Heart left ventricle (tissue), 16 donors: Measurements from ENCODE around the gene NUDT16L1. TPM values are rescaled to one million over a fixed set of nuclear protein-coding genes. Genes with fewer than 3 reads are reported as not detected.

Experiments
- ATAC-seq, 4 donors: fragments of 200-7000 bp; cut with Tn5 transposase; one replicate each; pipeline ENCODE4 v1.9.1; 2020 to 2022; ENCODE audit warnings: moderate library complexity in 4 of 4, mild to moderate bottlenecking in 3 of 4, moderate number of reproducible peaks in 1 of 4
- DNase-seq, 5 donors: peaks; one replicate each; pipeline ENCODE4 v3.0.0-alpha.2; 2020
- H3K27ac ChIP-seq, 12 donors: fragments of 200-600 bp; sonication (generic) in 4 of 12; one replicate each; pipeline versions ENCODE4 v1.5.0 to v1.8.0; 2016 to 2022; ENCODE audit warnings: mild to moderate bottlenecking in 2 of 12
- H3K27me3 ChIP-seq, 9 donors: fragments of 200-600 bp; sonication (generic) in 2 of 9; one replicate each; pipeline versions ENCODE4 v1.5.1 to v1.8.0; 2016 to 2022; ENCODE audit warnings: mild to moderate bottlenecking in 3 of 9
- H3K36me3 ChIP-seq, 9 donors: fragments of 200-600 bp; sonication (generic) in 2 of 9; one replicate each; pipeline versions ENCODE4 v1.5.0 to v1.8.0; 2018 to 2022; ENCODE audit warnings: mild to moderate bottlenecking in 2 of 9
- H3K4me1 ChIP-seq, 12 donors: fragments of 200-600 bp; sonication (generic) in 4 of 12; one replicate each; pipeline versions ENCODE4 v1.5.0 to v1.8.0; 2016 to 2022; ENCODE audit warnings: mild to moderate bottlenecking in 3 of 12
- H3K4me3 ChIP-seq, 12 donors: fragments of 200-600 bp; sonication (generic) in 4 of 12; one replicate each; pipeline versions ENCODE4 v1.5.0 to v1.8.0; 2017 to 2022; ENCODE audit warnings: mild to moderate bottlenecking in 9 of 12, moderate library complexity in 4 of 12
- H3K9me3 ChIP-seq, 12 donors: fragments of 200-600 bp; sonication (generic) in 4 of 12; one replicate each; pipeline versions ENCODE4 v1.5.0 to v1.8.0; 2016 to 2022; ENCODE audit warnings: mild to moderate bottlenecking in 1 of 12
- CTCF ChIP-seq, 12 donors: fragments of 200-600 bp; sonication (generic) in 4 of 12; IDR thresholded peaks; one replicate each; pipeline versions ENCODE4 v1.5.0 to v1.8.0; 2018 to 2022; ENCODE audit warnings: antibody characterized with exemption in 12 of 12, mild to moderate bottlenecking in 5 of 12
- POLR2A ChIP-seq, 2 donors: fragments of 450-650 bp; IDR thresholded peaks; one replicate each; pipeline ENCODE4 v1.6.1; 2017; ENCODE audit warnings: antibody characterized with exemption in 2 of 2, mild to moderate bottlenecking in 2 of 2, moderate library complexity in 2 of 2
- WGBS, 4 donors: extraction: QIAGEN DNeasy Blood & Tissue Kit in 2 of 4; methylation state at CpG; one replicate each; pipeline versions ENCODE4 v1.1.5 to v1.1.7; 2013 to 2018; 5-methylcytosine and 5-hydroxymethylcytosine counted together
- intact Hi-C, 10 donors: fragments of 100-400 bp; cut with DNase I; formaldehyde crosslinking; loops; one replicate each; pipeline versions ENCODE4 v1.11.1 to v1.14.2; 2022
- polyA plus RNA-seq, 2 donors: library from polyadenylated mRNA; stranded (reverse); fragments of 200-250 nt; gene quantifications; one replicate each; pipeline ENCODE4 v1.2.3, GENCODE V29; 2013
- total RNA-seq, 9 donors: library from RNA; depleted of rRNA in 2 of 9; stranded (reverse); fragments of >200 nt in 2 of 9; fragmentation: NEBNext Ultra II Directional in 3 of 9; extraction: Animal tissue kit (Norgen Biotek cat#: 25700) in 3 of 9; gene quantifications; one replicate each; pipeline versions ENCODE4 v1.1.0 to v1.2.4, GENCODE V29; 2016 to 2023
- donor health status: ischemic (EF 13 %, LVEDD 7.1; RV severe dilation, severe dysfunction).
- donor health status: healthy with polysubstance abuse.
- donor health status: DM: no; HTN: yes; CAD: no.
- donor health status: DM: no; HTN: no; CAD: no.
- donor health status: ischemic (EF 25% LVEDD 6.9; RV normal size, moderate dysfunction).
- donor health status: ischemic (EF 25% LVEDD 5.7; RV mildly dilated, moderate dysfunction).
- donor health status: healthy.
- donor health status: DM: yes; HTN: yes; CAD: no.
- donor health status: ischemic (EF 35%, LVEDD 5.7; RV mildly dilated, moderate dysfunction).
- donor health status: nonischemic (EF 11% LVEDD 7.7; RV severe dilation, severe dysfunction).
- donor health status: DM: yes; HTN: yes; CAD: no.
- donor health status: PGD.
- donor health status: ischemic (EF 29% LVEDD 5.4; RV normal size, mild dysfunction).
- donor health status: nonischemic (EF 23%, LVEDD 6.1; RV moderate dilation, normal function).

The NUDT16L1 gene
- total and polyA plus RNA-seq, 11 donors: 33.1 to 65.2 (median 47.5) TPM

- H3K27ac ChIP-seq: no peak overlapping the region
- H3K4me3 ChIP-seq: no peak overlapping the region
- intact Hi-C loops: loop anchor here in 1 of 10 donors (10.0 kb wide), 1 partner anchor 271 kb away; the partner anchor contains the start of gene SEC14L5
- no peaks in the 10 kb centered on the region for H3K27me3 ChIP-seq
- no peak for ATAC-seq
- peaks cover 0 to 34% (median 15%) of the 10 kb centered on the region in 12 donors for H3K4me1 ChIP-seq
- 90 to 96% (median 91%) methylated on average over 13 to 17 of the region's 17 CpGs for WGBS, 4 donors
- no peak for TF ChIP-seq POLR2A (IDR thresholded peaks at IDR 0.05)
- TF ChIP-seq CTCF (IDR thresholded peaks at IDR 0.05): no peak
- DNase-seq: peak in 1 of 5 donors; percentile 42
- peaks cover 5 to 84% (median 53%) of the 10 kb centered on the region in 9 donors for H3K36me3 ChIP-seq
- H3K9me3 ChIP-seq: no peaks in the 10 kb centered on the region
Measured at GRCh38 chr16:4683255-4684057, 9.9 kb upstream of the NUDT16L1 start.

- DNase-seq (peak in 2 of 5 donors; percentile 27 to 54), ATAC-seq (no peak)
- H3K4me3 ChIP-seq: no peak overlapping the region
- 93 to 96% (median 95%) methylated on average over 7 to 23 of the region's 23 CpGs for WGBS, 4 donors
- TF ChIP-seq CTCF (IDR thresholded peaks at IDR 0.05) (no peak), POLR2A (IDR thresholded peaks at IDR 0.05) (no peak)
- intact Hi-C loops: loop anchor here in 1 of 10 donors (10.0 kb wide), 1 partner anchor 271 kb away; the partner anchor contains the start of gene SEC14L5
- H3K27ac ChIP-seq: no peak overlapping the region
- H3K4me1 ChIP-seq: peaks cover 0 to 29% (median 13%) of the 10 kb centered on the region in 12 donors
- H3K27me3 ChIP-seq: no peaks in the 10 kb centered on the region
- no peaks in the 10 kb centered on the region for H3K9me3 ChIP-seq
- peaks cover 5 to 84% (median 53%) of the 10 kb centered on the region in 9 donors for H3K36me3 ChIP-seq
Measured at GRCh38 chr16:4684058-4684715, 9.2 kb upstream of the NUDT16L1 start.

- intact Hi-C loops: loop anchor here in 1 of 10 donors (10.0 kb wide), 1 partner anchor 270 kb away; the partner anchor contains the start of gene SEC14L5
- Histone ChIP-seq H3K27me3 (no peaks in the 10 kb centered on the region), H3K4me1 (peaks cover 0 to 23% (median 9%) of the 10 kb centered on the region in 12 donors), H3K4me3 (no peak overlapping the region), H3K9me3 (no peaks in the 10 kb centered on the region), H3K36me3 (peaks cover 5 to 86% (median 53%) of the 10 kb centered on the region in 9 donors), H3K27ac (no peak overlapping the region)
- 89 to 94% (median 92%) methylated on average over 12 to 13 of the region's 13 CpGs for WGBS, 4 donors
- DNase-seq (peak in 1 of 5 donors; percentile 47), ATAC-seq (no peak)
- TF ChIP-seq POLR2A (IDR thresholded peaks at IDR 0.05): no peak
- no peak for TF ChIP-seq CTCF (IDR thresholded peaks at IDR 0.05)
Measured at GRCh38 chr16:4684763-4685162, 8.6 kb upstream of the NUDT16L1 start.

GRCh38 chr16:4685292-4685691 is 8.1 kb upstream of the NUDT16L1 start:
- peak in 2 of 5 donors; percentile 2 to 59 for DNase-seq
- Histone ChIP-seq H3K4me3 (no peak overlapping the region), H3K9me3 (no peaks in the 10 kb centered on the region), H3K27me3 (no peaks in the 10 kb centered on the region), H3K36me3 (peaks cover 5 to 92% (median 53%) of the 10 kb centered on the region in 9 donors), H3K4me1 (peaks cover 0 to 25% (median 7%) of the 10 kb centered on the region in 12 donors), H3K27ac (no peak overlapping the region)
- ATAC-seq: no peak
- intact Hi-C loops: loop anchor here in 1 of 10 donors (10.0 kb wide), 1 partner anchor 270 kb away; the partner anchor contains the start of gene SEC14L5
- WGBS, 4 donors: 80 to 91% (median 90%) methylated on average over 13 of the region's 13 CpGs
- TF ChIP-seq CTCF (IDR thresholded peaks at IDR 0.05): no peak
- no peak for TF ChIP-seq POLR2A (IDR thresholded peaks at IDR 0.05)
